Fibroblast of lung (primary cell): ENCODE results near the gene ABL2.

ENCODE experiments used
- EZH2 ChIP-seq: IDR thresholded peaks from 2 replicates; pipeline ENCODE4 v1.5.1; 2012; ENCODE audit warnings: low read length, control low read depth, mild to moderate bottlenecking; ENCODE audit errors: missing control alignments
- TF ChIP-seq, protein P1 (sequence below), 2 donors: IDR thresholded peaks in 1 of 2; conservative IDR thresholded peaks in 1 of 2; 1 replicate in 1 of 2; 2 replicates in 1 of 2; pipeline ENCODE4 v1.5.1; 2011 to 2012; ENCODE audit warnings: low read length in 2 of 2, control low read depth in 1 of 2, inconsistent platforms in 1 of 2, low read depth in 1 of 2, mild to moderate bottlenecking in 1 of 2

GRCh38 chr1:179129702-179130473 lies 99.6 kb downstream of the ABL2 start:
- TF ChIP-seq, protein P1, sequence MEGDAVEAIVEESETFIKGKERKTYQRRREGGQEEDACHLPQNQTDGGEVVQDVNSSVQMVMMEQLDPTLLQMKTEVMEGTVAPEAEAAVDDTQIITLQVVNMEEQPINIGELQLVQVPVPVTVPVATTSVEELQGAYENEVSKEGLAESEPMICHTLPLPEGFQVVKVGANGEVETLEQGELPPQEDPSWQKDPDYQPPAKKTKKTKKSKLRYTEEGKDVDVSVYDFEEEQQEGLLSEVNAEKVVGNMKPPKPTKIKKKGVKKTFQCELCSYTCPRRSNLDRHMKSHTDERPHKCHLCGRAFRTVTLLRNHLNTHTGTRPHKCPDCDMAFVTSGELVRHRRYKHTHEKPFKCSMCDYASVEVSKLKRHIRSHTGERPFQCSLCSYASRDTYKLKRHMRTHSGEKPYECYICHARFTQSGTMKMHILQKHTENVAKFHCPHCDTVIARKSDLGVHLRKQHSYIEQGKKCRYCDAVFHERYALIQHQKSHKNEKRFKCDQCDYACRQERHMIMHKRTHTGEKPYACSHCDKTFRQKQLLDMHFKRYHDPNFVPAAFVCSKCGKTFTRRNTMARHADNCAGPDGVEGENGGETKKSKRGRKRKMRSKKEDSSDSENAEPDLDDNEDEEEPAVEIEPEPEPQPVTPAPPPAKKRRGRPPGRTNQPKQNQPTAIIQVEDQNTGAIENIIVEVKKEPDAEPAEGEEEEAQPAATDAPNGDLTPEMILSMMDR (conservative IDR thresholded peaks at IDR 0.05 in 1 of 2, IDR thresholded peaks at IDR 0.05 in 1 of 2; ENCODE audit: low read depth in 1 of 2, low read length in 2 of 2), result no peak
- TF ChIP-seq EZH2, result no peak
